ENCODE data around the gene TNP1.

Gene TNP1

GRCh38 chr2:216837740-216838139 is 22.1 kb downstream of the TNP1 start:
- no peak for DNase-seq

GRCh38 chr2:216833061-216833460 is 26.8 kb downstream of the TNP1 start:
- DNase-seq, result no peak

GRCh38 chr2:216830346-216830745 is 29.5 kb downstream of the TNP1 start:
- no peak for DNase-seq

- no peak for DNase-seq
Measured at GRCh38 chr2:216829533-216829932, 30.3 kb downstream of the TNP1 start.

- no peak for DNase-seq
Measured at GRCh38 chr2:216827073-216827720, 32.7 kb downstream of the TNP1 start.

- DNase-seq, result no peak
Measured at GRCh38 chr2:216822470-216822869, 37.4 kb downstream of the TNP1 start.

- DNase-seq, result no peak
Measured at GRCh38 chr2:216820709-216821108, 39.2 kb downstream of the TNP1 start.

- no peak for DNase-seq
Measured at GRCh38 chr2:216819766-216820165, 40.1 kb downstream of the TNP1 start.

GRCh38 chr2:216819055-216819454 is 40.8 kb downstream of the TNP1 start:
- DNase-seq, result no peak

- DNase-seq, result no peak
Measured at GRCh38 chr2:216810399-216811160, 49.3 kb downstream of the TNP1 start.
